GM12865 (cell line): Measurements from ENCODE around the gene KRT17.

ENCODE experiments used
- DNase-seq: peaks from one replicate; pipeline ENCODE4 v3.0.0; 2010; ENCODE audit warnings: low read depth
- H3K4me3 ChIP-seq: 2 replicates; pipeline ENCODE4 v1.5.1; 2011; ENCODE audit warnings: mild to moderate bottlenecking, low read depth, low read length, control low read depth
- TF ChIP-seq, protein P1 (sequence below): IDR thresholded peaks from 2 replicates; pipeline ENCODE4 v1.5.1; 2011; ENCODE audit warnings: low read length, control low read depth, low read depth, inconsistent platforms; ENCODE audit not compliant: insufficient read depth; ENCODE audit errors: missing control alignments

Gene KRT17

DNA sequence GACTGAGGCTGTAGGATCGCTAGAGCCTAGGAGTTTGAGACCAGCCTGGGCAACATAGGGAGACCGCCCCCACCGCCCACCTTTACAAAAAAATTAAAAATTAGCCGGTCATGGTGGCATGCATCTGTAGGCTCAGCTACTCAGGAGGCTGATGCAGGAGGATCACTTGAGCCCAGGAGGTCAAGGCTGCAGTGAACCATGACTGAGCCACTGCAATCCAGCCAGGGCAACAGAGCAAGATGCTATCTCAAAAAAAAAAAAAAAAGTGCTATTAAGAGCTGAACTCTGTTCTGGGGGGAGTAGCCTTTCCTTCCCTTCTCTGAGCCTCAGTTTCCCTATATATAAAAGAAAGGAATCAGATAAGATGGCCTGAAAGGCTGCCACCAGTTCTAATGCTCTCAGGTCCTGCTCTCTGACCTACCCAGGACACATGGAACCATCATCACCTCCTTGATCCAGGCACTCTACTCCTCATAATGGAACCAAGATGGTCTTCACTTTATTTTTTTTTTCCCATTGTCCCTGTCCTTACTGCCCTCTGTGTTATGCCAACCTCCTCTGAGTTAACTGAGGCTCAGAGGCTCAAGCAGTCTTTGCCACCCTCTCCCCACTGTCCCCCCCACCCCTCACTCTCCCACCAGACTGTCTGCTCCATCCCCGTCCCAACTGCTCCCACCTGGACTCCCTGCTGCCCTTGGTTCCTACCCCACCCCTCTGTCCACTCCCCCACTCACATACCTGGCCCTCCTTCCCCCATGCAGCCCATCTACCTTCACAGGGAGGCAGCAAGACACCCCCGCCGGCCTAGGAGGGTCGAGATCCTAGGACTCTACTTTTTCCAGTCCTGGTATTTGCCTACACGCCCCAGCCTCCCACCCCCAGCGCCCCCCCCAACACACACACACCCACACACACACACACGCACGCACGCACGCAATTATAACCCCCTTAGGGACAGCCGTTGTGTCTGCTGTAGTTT, 40.5 kb upstream of the KRT17 start:
- TF ChIP-seq, protein P1, sequence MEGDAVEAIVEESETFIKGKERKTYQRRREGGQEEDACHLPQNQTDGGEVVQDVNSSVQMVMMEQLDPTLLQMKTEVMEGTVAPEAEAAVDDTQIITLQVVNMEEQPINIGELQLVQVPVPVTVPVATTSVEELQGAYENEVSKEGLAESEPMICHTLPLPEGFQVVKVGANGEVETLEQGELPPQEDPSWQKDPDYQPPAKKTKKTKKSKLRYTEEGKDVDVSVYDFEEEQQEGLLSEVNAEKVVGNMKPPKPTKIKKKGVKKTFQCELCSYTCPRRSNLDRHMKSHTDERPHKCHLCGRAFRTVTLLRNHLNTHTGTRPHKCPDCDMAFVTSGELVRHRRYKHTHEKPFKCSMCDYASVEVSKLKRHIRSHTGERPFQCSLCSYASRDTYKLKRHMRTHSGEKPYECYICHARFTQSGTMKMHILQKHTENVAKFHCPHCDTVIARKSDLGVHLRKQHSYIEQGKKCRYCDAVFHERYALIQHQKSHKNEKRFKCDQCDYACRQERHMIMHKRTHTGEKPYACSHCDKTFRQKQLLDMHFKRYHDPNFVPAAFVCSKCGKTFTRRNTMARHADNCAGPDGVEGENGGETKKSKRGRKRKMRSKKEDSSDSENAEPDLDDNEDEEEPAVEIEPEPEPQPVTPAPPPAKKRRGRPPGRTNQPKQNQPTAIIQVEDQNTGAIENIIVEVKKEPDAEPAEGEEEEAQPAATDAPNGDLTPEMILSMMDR, result no peak
- no peak for DNase-seq

DNA sequence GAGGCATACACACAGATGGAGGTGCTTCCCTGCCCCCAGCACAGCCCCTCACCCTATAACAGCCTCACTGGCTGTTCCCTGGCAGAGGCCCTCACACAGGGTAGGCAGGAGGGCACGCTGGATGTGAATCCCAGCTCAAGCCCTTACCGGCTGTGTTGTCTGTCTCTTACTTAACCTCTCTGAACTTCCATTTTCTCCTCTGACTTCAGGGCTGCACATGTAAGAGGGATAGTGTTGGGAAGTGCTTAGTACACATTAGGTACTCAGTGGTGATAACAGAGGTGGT, 39.7 kb upstream of the KRT17 start:
- TF ChIP-seq, protein P1, result no peak
- no peak for DNase-seq
- H3K4me3 ChIP-seq, result no peak overlapping the region

More for the DNA sequence above, 40.5 kb upstream of the KRT17 start:
- peak overlapping the region; percentile 55; the same call in 1 of the 2 replicates for H3K4me3 ChIP-seq

DNA sequence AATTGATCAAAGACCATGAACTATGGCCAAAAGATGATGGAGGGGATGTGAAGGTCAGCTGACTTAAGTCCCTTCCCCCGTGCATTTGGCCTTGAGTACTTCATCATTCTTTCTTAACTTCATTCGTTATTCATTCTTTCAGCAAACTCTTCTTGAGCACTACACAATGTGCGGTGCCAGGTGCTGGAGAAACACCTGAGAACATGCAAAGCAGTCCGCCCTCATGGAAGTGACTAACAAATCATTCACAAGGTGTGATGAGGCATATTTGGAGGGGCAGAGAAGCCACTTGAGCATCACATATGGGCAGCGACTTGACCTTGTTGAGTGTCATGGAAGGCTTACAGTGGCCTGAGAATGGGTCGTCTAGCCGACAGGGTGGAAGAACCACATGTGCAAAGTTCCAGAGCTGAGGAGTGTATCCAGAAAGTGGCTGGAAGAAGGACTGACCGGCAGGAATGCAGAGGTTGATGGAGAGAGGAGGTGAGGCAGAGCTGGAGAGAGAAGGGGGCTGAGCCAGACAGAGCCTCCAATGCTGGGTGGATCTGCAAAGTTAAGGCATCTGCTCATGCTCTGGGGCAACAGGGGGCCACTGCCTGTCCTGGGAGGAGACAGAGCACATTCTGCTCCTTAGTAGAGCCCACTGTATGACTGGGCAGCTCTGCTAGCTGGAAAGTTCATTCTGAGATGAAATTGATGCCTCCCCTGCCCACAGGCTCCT, 39.2 kb upstream of the KRT17 start:
- DNase-seq, result no peak
- H3K4me3 ChIP-seq, result no peak overlapping the region
- TF ChIP-seq, protein P1, result no peak

DNA sequence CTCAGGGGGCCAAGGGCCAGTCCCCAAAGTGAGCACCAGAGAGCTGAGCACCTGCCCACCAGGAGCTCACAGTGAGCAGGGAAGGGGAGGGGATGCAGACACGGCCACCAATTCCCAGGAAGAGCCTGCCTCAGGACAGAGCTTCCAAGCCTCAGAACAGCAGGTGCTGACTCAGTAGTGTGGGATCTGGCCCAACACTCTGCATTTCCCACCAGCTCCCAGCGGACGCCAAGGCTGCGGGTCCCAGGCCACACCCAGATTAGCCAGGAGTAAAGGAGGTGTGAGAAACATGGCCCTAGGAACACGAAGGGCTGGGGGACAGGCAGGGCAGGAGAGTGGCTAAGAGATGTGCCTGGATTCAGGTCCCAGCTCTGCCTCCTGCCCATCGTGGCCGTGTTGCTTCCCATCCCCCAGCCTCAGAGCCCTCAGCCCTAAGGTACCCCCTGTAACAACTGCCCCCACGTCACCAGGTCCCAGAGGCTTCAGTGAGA, 35.9 kb upstream of the KRT17 start:
- H3K4me3 ChIP-seq, result no peak overlapping the region
- TF ChIP-seq, protein P1, result no peak
- no peak for DNase-seq

DNA sequence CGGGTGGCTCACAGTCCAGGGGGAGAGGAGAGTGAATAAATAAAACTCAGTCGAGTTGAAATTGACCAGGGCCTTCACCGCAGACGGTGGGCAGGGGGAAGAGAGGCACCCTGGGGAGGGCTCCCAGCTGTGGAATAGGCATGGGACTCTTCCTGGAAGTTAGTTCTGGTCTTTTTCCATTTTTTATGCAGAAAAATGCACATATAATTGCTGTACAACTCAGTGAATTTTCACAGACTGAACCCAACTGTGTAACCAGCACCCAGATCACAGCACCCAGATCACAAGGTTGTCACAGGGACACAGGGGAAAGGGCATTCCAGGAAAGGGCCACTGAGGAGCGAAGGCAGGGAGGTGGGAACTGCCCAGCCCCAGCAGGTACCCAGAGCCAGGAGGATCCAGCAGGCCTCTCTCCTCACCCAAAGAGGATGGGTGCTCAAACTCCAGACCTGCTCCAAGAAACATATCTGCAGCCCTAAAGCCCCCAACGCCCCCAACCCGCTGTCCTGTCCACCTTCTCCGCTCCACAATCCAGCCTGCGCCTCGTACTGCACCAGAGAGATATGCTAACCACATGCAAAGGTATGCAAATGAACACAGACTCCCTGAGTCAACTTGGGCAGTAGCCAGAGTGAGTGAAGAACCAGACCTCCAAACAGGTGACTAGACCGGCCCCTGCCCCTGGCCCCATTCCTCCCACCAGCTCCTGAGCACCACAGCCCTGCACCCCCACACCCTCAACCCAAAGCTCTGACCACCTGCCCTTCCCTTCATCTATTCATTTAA, 35.2 kb upstream of the KRT17 start:
- DNase-seq, result no peak
- no peak overlapping the region for H3K4me3 ChIP-seq
- TF ChIP-seq, protein P1, result no peak

DNA sequence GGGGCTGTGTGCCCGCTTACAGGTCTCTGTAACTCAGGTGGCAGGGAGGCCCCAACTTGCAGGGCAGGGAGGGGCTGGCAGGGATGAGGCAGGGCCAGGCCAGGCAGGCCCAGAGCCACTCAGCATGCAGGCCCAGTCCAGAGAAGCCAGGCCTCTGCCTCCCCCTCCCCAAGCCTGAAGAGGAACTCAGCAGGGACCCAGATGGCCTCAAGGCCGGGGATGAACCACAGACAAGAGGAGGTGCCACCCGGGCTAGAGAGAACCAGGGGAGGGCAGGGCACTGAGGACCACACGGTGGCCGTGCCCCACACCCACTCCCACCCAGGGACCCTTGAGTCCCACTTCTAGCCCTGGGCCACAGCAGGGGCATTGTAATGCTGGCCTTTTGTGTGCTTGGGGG, 34.5 kb upstream of the KRT17 start:
- no peak overlapping the region for H3K4me3 ChIP-seq
- TF ChIP-seq, protein P1, result no peak
- no peak for DNase-seq
